Natural killer cell (primary cell): ENCODE results near the gene ATAT1. TPM values are rescaled to one million over a fixed set of nuclear protein-coding genes. Genes with fewer than 3 reads are reported as not detected.

Source experiments
- ATAC-seq, 3 donors: fragments of 150-1000 bp in 2 of 3; fragments of 200-7000 bp in 1 of 3; cut with Tn5 transposase; 1 replicate in 1 of 3; 2 replicates in 2 of 3; pipeline ENCODE4 v1.10.0; 2021; ENCODE audit warnings: mild to moderate bottlenecking in 2 of 3, moderate library complexity in 2 of 3
- DNase-seq, 2 donors: peaks; one replicate each; pipeline versions ENCODE4 v3.0.0 to v3.0.0-alpha.2; 2013 to 2021; ENCODE audit warnings: mixed read lengths in 1 of 2
- H3K27ac ChIP-seq: one replicate; pipeline ENCODE4 v1.5.1; 2013; ENCODE audit warnings: mild to moderate bottlenecking, low read length
- H3K27me3 ChIP-seq: one replicate; pipeline ENCODE4 v1.6.1; 2013; ENCODE audit warnings: low read length; ENCODE audit not compliant: control insufficient read depth, insufficient read depth
- H3K36me3 ChIP-seq: one replicate; pipeline ENCODE4 v1.6.1; 2013; ENCODE audit warnings: low read length; ENCODE audit not compliant: control insufficient read depth, insufficient read depth
- H3K4me1 ChIP-seq: one replicate; pipeline ENCODE4 v1.6.1; 2013; ENCODE audit warnings: low read length; ENCODE audit not compliant: control insufficient read depth, insufficient read depth
- H3K4me3 ChIP-seq: one replicate; pipeline ENCODE4 v1.5.1; 2013; ENCODE audit warnings: low read length
- H3K9me3 ChIP-seq: one replicate; pipeline ENCODE4 v1.6.1; 2013; ENCODE audit warnings: low read length; ENCODE audit not compliant: control insufficient read depth, insufficient read depth
- H3K27ac Mint-ChIP-seq, 2 donors: one replicate each; pipeline ENCODE4 v1.8.0; 2022; ENCODE audit warnings: mild to moderate bottlenecking in 2 of 2, mixed read lengths in 2 of 2, moderate library complexity in 1 of 2
- H3K27me3 Mint-ChIP-seq, 2 donors: one replicate each; pipeline ENCODE4 v1.8.0; 2022; ENCODE audit warnings: low read depth in 2 of 2, mixed read lengths in 2 of 2
- H3K36me3 Mint-ChIP-seq: one replicate; pipeline ENCODE4 v1.8.0; 2022; ENCODE audit warnings: mixed read lengths
- H3K4me1 Mint-ChIP-seq, 2 donors: one replicate each; pipeline ENCODE4 v1.8.0; 2022; ENCODE audit warnings: mixed read lengths in 2 of 2
- H3K4me3 Mint-ChIP-seq: one replicate; pipeline ENCODE4 v1.8.0; 2022; ENCODE audit warnings: mild to moderate bottlenecking, moderate library complexity, mixed read lengths
- H3K9me3 Mint-ChIP-seq, 2 donors: one replicate each; pipeline ENCODE4 v1.8.0; 2022; ENCODE audit warnings: mixed read lengths in 2 of 2
- CTCF ChIP-seq: fragments of 200-600 bp; IDR thresholded peaks from one replicate; pipeline ENCODE4 v1.8.0; 2022; ENCODE audit warnings: antibody characterized with exemption
- WGBS: methylation state at CpG from one replicate; pipeline ENCODE4 v1.1.7; 2013; ENCODE audit warnings: missing lambda C conversion rate; ENCODE audit not compliant: insufficient coverage; 5-methylcytosine and 5-hydroxymethylcytosine counted together
- intact Hi-C: fragments of 100-400 bp; cut with micrococcal nuclease; formaldehyde crosslinking; loops from one replicate; pipeline ENCODE4 v1.14.2; 2022
- total RNA-seq, 4 donors: library from RNA; stranded (reverse); fragments of 120-200 nt in 1 of 4; gene quantifications; one replicate each; pipeline versions ENCODE4 v1.2.3 to v1.2.4, GENCODE V29; 2013 to 2022

The ATAT1 gene
- total RNA-seq, 3 donors from 2014 or later (not counting 1 experiment from before 2014, with no cell fraction given) = 8.1 to 10.8 (median 8.9) TPM

GRCh38 chr6:30603961-30604360, 22.7 kb upstream of the ATAT1 start:
- H3K36me3 Mint-ChIP-seq = peaks cover 47% of the 10 kb centered on the region
- intact Hi-C loops = no loop called here
- H3K9me3 Mint-ChIP-seq = no peaks in the 10 kb centered on the region
- no peak overlapping the region for H3K4me3 ChIP-seq
- H3K4me3 Mint-ChIP-seq = no peak overlapping the region
- H3K4me1 Mint-ChIP-seq = peaks cover 35 to 47% of the 10 kb centered on the region in 2 donors
- H3K9me3 ChIP-seq = no peaks in the 10 kb centered on the region
- H3K36me3 ChIP-seq = peaks cover 86% of the 10 kb centered on the region
- DNase-seq (no peak), ATAC-seq (no peak)
- TF ChIP-seq CTCF = no peak
- peaks cover 27% of the 10 kb centered on the region for H3K4me1 ChIP-seq
- peak overlapping the region; percentile 59 for H3K27ac Mint-ChIP-seq
- no peaks in the 10 kb centered on the region for H3K27me3 ChIP-seq
- H3K27me3 Mint-ChIP-seq = no peaks in the 10 kb centered on the region
- 96% methylated on average over 13 of the region's 13 CpGs for WGBS
- no peak overlapping the region for H3K27ac ChIP-seq

- Histone ChIP-seq H3K4me1 (peaks cover 12% of the 10 kb centered on the region), H3K27me3 (no peaks in the 10 kb centered on the region), H3K36me3 (peaks cover 46% of the 10 kb centered on the region), H3K4me3 (no peak overlapping the region), H3K27ac (peak overlapping the region; percentile 27), H3K9me3 (no peaks in the 10 kb centered on the region)
- Mint-ChIP-seq H3K4me1 (peaks cover 54 to 65% of the 10 kb centered on the region in 2 donors), H3K9me3 (no peaks in the 10 kb centered on the region), H3K27ac (peak overlapping the region; percentile 70 to 100), H3K27me3 (no peaks in the 10 kb centered on the region), H3K4me3 (no peak overlapping the region), H3K36me3 (peaks cover 25% of the 10 kb centered on the region)
- WGBS = 91% methylated on average over 4 of the region's 4 CpGs
- intact Hi-C loops = loop anchor here (10.0 kb wide), 1 partner anchor 745 kb away; the partner anchor contains the start of gene HLA-B
- ATAC-seq = no peak
- no peak for TF ChIP-seq CTCF
- DNase-seq = no peak
Measured at GRCh38 chr6:30610065-30610464, 16.6 kb upstream of the ATAT1 start.

GRCh38 chr6:30611150-30611855, 15.4 kb upstream of the ATAT1 start:
- WGBS = 94% methylated on average over 8 of the region's 9 CpGs
- peak in 1 of 2 donors; percentile 9 for DNase-seq
- no peak for ATAC-seq
- H3K4me1 ChIP-seq = peaks cover 12% of the 10 kb centered on the region
- Mint-ChIP-seq H3K4me3 (no peak overlapping the region), H3K4me1 (peaks cover 61 to 74% of the 10 kb centered on the region in 2 donors), H3K9me3 (no peaks in the 10 kb centered on the region), H3K36me3 (peaks cover 29% of the 10 kb centered on the region), H3K27me3 (no peaks in the 10 kb centered on the region), H3K27ac (peak overlapping the region; percentile 96 to 100)
- no peaks in the 10 kb centered on the region for H3K27me3 ChIP-seq
- H3K9me3 ChIP-seq = no peaks in the 10 kb centered on the region
- H3K4me3 ChIP-seq = no peak overlapping the region
- no peak for TF ChIP-seq CTCF
- H3K27ac ChIP-seq = no peak overlapping the region
- H3K36me3 ChIP-seq = peaks cover 42% of the 10 kb centered on the region
- intact Hi-C loops = loop anchor here (10.0 kb wide), 1 partner anchor 743 kb away; the partner anchor contains the start of gene HLA-B
